HG03460 (cell line): ENCODE results near the gene CPEB4.
A peak's percentile ranks its signal among the peaks of the same experiment; 100 is the strongest.

Experiments
- ATAC-seq: cut with Tn5 transposase; IDR thresholded peaks from one replicate; pipeline ENCODE4 v1.9.1; 2021; ENCODE audit not compliant: unreplicated experiment

CPEB4 gene

GRCh38 chr5:173941102-173941501 lies 53.0 kb downstream of the CPEB4 start:
- ATAC-seq, result no peak

DNA sequence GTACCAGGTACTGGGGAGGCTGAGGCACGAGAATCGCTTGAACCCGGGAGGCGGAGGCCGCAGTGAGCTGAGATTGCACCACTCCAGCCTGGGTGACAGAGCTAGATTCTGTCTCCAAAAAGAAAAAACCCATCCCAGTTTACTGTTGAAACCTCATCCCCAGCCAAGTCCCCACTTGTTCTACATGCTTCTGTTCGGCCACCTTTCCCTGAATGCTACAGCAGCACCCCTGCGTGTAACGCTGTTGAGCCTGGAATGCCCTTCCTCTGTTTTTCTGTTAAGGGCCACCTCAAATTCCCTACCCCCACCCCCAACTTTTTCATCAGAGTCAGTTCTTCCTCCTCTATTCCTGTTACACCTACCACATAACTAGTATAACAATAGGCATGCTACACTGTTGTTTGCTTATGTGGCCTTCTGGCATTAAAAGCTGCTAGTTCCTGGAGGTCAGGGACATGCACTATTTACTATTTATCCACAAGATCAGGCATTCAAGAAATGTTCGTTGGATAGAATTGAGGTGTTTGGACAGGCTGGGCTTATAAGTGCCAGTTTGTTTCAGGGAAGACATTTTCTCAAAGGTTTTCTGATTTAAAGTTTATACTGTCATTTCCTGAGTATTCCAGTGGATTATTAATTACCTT lies 53.7 kb downstream of the CPEB4 start:
- no peak for ATAC-seq

GRCh38 chr5:173944511-173944910 lies 56.4 kb downstream of the CPEB4 start:
- ATAC-seq, result no peak

- no peak for ATAC-seq
Observed at GRCh38 chr5:173945160-173945559, 57.0 kb downstream of the CPEB4 start.

DNA sequence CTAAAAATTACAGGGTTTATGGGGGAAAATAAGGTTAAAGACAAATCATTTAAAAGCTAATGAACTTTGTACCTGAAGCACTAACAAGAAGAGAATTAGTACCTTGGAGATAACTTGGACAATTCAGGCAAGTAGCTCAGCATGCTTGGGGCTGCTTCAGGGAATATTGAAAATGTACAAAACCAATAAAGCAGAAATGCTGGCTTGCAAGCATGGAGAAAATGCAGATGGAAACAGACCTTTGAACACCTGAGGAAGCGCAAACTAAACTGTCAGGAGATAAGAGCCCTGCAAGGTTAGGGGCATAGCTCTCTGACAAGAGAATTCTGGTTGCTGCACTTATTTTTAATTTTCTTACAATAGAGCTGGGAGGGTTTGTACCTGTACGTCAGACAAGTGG lies 58.2 kb downstream of the CPEB4 start:
- no peak for ATAC-seq

GRCh38 chr5:173950829-173951228 lies 62.7 kb downstream of the CPEB4 start:
- ATAC-seq, result no peak

DNA sequence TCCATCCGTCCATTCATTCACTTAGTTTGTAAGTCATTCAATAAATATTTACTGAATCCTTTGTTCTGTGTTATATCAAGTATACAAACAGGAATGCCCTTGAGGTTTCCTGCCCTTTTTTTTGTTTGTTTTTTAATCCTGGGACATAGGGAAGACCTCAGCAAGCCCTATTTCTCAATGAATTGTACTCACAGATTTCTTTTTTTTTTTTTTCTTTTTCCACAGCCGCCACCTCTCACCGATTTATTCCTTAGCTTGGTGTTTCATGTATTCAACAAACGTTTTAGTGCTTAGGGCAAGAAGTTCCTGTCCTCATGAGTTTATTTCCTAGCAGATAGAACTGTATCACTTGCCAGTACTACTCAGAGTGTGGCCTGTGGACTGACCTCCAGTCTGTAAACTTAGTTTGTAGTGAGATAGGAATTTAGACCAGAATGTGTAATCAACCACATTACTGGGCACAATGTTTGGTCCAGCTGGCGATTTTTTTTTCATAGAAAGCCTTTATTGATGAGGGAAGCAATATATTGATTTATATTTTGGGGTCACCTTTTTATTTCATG lies 65.5 kb downstream of the CPEB4 start:
- ATAC-seq, result no peak

- peak; percentile 78 for ATAC-seq
Observed at GRCh38 chr5:173954671-173955521, 66.7 kb downstream of the CPEB4 start.

DNA sequence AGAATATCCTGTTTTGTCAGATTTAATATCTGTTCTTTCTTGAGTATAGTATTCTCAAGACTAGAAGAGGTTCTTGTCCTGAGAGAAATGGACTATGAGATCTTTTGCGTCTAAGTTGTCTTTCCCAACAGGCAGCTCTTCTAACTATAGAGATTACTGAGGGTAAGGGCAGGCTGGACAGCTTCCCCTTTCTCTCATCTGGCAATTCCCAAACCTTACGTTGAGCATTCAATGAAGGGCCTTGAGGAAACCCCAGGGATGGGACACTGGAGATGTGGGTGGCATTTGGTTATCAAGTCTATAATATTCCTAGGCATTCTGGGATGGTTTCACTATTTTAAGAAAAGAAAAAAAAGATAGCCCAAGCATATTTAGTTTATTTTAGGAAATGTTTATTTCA lies 72.8 kb downstream of the CPEB4 start:
- ATAC-seq, result no peak

- ATAC-seq, result no peak
Observed at GRCh38 chr5:173961418-173961817, 73.3 kb downstream of the CPEB4 start.

- ATAC-seq, result no peak
Observed at GRCh38 chr5:173962436-173962972, 74.4 kb downstream of the CPEB4 start.

- no peak for ATAC-seq
Observed at GRCh38 chr5:173963182-173963838, 75.2 kb downstream of the CPEB4 start.

DNA sequence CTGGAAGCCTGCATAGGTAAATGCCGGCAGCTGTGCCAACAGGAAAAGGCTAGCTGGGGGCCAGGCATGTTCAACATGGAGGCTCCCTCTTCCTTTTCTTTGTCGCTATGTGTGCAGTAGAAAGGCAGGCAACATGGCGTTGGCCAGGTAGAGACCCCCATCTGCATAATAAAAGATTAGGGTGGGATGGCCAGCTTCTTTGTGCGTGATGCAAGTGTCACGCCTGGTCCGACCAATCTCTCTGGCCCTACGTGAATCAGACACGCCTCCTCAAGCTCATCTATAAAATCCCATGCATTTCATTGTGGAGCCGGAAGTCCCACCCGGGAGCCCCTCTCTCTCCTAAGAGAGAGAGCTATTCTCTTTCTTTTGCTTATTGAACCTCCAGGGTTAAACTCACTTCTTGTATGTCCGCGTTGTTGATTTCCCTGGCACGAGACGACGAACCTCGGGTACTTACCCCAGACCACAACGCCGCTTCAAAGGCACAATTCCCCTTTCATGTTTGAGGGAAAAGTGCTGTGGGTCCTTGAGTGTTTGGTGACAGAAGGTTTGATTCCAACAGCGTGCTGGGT lies 75.8 kb downstream of the CPEB4 start:
- ATAC-seq, result no peak

- ATAC-seq, result no peak
Observed at GRCh38 chr5:173964506-173964905, 76.4 kb downstream of the CPEB4 start.

GRCh38 chr5:173967241-173967640 lies 79.1 kb downstream of the CPEB4 start:
- ATAC-seq, result no peak

DNA sequence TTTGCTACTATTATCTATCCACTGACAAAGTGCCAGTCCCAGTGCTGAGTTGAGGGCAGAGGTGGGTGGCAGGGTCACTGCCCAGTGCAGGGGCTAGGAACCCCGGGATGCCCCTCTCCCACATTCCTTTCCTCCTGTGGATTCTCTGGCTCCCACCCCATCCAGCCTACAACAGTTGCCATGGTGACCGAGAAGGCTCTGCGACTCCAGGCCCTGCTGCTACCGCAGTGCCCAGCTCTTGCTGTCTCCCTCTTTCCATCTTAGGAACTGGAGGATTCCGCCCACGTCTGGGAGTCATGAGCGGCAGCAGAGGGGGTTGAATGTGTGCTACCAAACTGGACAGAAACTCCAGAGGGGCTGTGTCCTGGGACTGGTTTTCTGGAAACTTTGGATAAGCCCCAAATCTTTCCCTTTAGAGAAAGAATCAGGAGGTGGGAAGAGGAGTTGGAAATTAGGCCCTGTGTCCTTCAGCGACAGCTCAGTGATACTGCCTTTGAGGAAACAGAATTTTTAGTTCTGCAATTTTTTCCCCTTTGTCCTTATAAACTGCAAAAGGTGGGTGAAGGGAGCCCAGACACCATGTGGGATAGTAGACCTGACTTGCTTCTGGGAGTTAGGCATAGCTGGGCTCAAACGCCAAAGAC lies 80.1 kb downstream of the CPEB4 start:
- no peak for ATAC-seq

DNA sequence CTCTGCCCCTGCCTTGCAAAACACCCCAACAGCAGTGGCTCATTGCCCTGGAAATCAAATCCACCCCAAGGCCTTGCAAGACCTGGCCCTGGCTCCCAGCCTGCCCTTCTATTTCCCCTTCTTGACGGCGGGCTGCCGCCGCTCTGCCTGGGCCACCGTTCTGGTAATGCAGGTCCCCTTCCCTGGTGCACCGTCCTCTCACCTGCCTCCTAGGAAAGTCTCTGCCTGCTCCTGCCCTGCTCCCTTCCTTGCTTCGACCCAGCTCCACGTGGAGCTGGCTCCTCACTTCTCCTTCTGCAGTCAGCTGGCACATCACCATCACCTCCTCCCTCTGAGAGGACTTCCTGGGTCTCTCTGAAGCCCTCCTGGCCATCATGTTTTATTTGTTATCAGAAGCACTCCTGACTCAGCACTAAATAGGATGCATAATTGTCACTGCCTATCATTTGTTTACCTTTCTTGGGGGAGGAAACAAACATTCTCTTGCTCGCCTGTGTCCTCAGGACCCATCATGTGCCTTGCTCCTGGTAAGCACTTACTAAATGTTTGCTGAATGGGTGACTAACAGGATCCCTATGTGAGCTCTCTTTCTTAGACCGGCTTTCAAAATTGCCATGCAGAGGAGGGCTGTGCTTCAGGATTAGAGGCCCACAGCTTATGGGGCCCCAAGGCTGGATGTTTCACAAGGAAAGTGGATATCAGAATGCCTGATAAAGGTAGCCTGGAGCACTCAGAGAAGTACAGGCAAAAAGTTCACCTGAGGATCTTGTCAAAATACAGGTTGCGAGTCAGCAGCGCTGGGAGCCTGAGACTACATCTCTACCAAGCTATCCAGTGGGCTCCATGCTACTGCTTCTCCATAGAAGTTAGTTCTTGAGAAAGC lies 81.3 kb downstream of the CPEB4 start:
- ATAC-seq, result no peak

DNA sequence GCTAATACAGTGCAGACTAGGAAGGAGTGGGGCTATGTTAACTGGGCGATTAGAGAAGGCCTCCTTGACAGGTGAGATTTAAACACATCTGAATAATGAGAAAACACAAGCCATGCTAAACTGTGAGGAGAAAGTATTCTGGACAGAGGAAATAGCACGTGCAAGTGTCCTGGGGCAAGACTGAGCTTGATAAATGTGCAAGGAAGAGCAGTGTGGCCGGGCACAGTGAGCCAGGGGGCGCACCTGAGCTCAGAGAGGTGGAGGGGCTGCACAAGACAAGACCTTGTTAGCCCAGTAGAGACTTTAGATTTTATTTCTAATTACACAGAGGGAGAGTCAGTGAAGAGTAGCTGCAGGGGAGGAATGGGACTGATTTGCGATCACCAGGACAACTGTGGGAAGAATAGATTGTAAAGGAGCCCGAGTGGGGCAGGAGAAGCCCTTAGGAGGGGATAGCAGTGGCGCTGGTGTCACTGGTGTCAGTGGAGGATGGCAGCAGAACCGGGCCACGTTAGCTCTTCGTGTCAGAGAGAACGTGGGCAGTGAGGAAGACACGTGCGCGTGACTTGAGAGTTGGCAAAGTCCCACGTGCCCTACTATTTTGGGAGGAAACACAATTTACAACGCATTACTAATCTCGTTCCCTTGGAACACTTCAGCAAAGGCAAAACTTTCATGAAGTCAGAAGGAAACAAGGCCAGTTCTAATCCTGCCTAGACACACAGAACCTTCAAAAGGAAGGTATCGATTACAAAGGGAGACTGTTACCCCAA lies 82.9 kb downstream of the CPEB4 start:
- ATAC-seq, result no peak
